Measurements from ENCODE around the gene NAIF1.
"Not testable (repeated sequence)": the region's sequence is repeated elsewhere in the genome, so short reads cannot be mapped to it uniquely, and the experiment has no call there.

The NAIF1 gene

DNA sequence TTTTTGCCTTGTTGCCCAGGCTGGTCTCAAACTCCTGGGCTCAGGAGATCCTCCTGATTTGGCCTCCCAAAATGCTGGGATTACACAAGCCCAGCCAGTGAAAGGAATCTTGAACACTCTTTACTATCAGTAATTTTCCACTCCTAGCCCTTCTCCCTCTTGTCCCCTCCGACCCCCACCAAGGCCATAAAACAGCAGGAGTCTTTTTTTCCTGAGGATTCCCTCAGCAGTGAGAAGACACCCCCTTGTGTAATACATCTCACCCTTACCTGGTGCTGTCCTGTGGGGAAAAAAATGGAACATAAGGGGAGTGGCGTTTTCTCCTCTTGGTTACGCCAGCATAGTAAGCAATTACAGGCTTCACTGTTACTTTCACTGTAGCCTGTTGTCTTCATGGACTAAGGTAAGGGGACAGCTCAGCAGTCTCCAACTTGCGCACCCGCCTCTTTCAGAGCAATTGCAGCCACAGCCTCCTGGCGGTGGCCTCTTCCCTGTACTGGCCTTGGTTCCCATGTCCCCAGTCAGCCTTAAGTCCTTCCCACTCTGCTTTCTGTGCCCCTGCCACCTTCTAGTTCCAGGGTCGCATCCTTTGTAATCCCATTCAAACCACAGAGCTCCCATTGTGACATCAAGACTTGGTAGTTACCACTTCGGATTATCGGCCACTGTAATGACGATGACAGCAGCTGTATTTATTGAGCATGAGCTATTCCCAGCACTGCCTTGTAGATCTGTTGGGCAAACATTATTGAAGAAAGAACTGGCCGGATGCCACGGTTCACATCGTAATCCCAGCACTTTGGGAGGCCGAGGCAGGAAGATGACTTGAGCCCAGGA is 10.0 kb downstream of the NAIF1 start:
- DNase-seq = no peak

DNA sequence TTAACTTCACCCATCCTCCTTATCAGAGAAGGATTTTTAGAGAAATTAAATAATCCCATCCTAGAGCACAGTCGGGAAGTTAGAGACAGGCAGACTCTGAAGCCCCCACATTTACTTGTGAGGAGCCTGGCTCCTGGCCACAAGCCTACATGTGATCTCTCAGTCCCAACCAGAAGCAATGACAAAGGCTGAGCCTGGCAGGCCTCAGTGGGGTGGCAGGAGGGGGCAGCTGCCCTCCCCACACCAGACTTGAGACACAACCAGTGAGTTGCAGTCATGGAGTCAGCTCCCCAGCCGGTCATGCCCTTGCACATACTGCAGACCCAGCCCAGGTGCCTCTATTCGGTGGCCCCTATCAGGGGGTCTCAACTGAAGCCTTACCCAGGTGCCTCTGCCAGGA is 11.0 kb downstream of the NAIF1 start:
- DNase-seq = no peak

DNA sequence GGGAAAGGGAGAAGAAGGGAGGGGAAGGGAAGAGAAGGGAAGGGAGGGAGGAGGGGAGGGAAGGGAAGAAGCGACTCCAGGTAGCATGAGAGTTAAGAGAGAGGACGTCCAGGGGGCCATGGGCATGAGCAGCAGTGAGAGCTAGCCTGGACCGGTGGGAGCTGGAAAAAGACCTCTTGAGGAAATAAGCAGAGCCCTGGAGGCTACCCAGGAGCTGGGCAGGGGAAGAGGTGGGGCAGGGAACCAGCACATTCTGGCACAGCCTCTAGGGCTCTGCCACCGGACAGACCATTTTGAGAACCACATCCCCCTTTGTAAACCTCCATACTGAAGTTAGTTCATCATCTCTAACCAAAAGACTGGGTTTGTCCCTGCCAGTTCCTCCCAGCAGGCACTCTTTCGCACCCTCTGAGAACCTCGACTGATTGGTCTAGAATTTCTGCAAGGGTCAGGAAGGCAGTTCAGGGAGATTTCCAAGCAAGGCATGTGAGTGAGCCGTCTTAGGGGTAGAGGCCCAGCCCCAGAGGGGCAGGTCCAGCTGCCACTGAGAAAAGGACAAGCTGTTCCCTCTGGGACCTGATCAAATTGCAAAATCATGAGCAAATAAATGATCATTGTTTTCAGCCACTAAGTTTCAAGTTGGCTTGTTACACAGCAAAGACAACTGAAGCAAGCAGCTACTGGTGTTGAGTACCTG is 11.6 kb downstream of the NAIF1 start:
- no peak for DNase-seq

DNA sequence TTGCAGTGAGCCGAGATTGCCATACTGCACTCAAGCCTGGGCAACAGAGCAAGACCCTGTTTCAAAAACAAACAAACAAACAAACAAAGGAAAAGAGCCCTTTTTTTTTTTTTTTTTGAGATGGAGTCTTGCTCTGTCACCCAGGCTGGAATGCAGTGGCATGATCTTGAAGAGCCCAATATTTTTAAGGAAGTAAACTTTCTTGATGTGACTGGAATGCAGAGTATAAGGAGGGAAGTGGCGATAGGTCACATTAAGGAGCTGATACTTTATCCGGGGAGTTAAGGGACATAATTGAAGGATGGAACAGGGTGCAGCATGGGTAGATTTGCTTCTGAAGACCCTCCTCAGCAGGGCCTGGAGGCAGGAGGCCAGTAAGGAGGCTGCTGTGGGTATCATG is 13.0 kb downstream of the NAIF1 start:
- no peak for DNase-seq

DNA sequence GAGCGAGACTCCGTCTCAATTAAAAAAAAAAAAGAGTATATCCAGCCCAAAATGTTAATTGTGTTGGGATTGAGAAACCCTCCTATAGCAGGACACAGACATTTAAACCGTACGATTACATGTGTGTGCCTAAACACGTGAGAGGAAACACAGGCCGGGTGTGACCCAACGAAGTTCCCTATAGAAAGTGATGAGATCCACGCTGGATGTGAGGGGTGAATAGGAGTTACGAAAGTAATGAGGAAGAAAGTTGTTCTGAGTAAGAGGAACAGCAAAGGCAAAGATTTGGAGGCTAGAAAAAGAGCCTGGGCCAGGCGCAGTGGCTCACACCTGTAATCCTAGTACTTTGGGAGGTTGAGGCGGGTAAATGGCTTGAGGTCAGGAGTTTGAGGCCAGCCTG is 13.6 kb downstream of the NAIF1 start:
- DNase-seq = no peak

DNA sequence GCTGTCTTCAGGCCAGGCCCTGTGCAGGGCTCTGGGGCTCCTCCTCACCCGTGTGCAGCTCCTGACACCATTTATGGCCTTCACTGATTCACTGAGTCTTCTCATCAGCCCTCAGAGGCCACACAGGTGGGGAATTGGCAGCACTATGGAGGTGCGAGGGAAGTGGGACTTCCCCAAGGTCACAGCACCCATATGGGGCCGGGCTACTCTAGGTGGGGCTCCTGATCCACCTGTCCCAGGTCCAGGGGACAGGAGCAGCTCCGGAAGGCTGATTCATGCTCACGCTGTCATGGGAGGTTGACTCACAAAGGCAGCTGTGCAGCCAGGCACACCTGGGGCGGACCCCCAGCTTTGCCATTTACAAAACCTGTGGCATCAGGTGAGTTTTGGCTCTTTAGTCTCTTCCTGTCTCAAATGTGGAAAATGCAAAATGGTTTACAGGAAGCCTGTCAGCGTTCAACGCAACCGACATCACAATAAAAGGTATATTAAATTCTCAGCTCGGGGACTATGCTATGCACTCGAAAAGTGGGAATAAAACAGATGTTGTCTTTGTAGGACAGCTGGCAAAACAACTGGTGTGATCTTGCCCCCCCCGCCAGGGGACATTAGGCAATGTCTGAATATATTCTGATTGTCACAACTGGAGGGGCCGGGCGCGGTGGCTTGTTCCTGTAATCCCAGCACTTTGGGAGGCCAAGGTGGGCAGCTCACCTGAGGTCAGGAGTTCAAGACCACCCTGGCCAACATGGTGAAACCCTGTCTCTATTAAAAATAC is 15.0 kb downstream of the NAIF1 start:
- DNase-seq = no peak

DNA sequence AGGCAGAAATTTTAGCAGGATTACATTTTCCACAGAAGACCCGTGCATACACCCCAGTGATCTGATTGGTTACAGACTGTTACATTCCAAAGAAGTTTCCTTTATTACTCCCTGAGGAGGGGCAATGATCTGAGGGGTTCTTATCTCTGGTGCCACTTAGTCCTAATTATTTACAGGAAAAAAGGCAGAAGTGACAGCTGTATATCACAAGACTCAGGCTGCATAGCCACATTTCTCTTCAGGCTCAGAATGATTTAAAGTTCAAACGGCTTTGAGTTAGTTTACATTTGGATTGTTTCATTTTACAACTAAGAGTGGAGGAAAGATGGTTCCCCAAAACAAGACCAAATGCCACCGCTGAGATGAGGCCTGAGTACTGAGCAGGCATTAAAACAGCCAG is 17.3 kb downstream of the NAIF1 start:
- no peak for DNase-seq

DNA sequence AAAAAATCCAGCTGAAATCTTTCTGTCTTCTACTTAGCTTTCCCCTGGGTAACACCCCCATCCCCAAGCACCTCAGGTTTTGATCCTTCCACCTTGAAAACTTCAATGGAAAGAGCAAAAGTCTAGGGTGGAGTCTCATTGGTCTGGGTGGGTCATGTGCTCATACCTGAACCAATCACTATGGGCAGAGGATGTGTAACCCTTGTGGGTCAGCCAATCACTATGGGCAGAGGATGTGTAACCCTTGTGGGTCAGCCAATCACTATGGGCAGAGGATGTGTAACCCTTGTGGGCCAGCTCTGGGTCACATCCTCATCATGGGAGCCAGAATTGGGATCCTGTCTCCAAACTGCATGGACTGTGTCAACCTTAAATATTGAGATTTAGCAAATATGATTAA is 18.5 kb downstream of the NAIF1 start:
- no peak for DNase-seq

DNA sequence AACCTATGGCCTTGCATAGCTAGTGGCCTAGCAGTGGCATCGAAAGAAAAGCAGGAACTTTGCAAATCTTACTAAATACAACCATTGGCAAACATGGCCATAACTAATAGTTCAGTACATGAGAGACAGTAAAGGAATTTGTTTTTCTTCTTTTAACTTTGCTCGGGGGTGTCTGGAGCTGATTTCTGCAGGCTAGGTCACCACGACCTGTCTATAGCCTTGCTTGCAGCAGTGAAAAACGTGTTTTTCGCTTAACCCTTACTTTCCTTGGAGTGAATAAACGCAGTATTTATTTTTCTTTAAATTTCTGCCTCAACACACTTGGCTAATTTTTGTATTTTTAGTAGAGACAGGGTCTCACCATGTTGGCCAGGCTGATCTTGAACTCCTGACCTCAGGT is 19.9 kb downstream of the NAIF1 start:
- DNase-seq = no peak

DNA sequence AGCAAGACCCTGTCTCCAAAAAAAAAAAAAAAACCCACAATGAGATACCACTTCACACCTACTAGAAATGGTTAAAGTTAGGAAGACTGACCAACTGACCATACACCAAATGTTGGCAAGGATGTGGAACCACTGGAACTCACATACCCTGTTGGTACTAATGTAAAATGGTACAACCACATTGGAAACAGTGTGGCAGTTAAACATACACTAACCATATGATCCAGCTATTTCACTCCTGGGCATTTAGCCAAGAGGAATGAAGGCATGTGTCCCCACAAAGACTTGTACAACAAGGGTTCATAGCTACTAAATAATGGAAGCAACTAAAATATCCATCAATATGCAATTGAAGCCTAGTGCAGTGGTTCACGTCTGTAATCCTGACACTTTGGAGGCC is 21.3 kb downstream of the NAIF1 start:
- DNase-seq = no peak

DNA sequence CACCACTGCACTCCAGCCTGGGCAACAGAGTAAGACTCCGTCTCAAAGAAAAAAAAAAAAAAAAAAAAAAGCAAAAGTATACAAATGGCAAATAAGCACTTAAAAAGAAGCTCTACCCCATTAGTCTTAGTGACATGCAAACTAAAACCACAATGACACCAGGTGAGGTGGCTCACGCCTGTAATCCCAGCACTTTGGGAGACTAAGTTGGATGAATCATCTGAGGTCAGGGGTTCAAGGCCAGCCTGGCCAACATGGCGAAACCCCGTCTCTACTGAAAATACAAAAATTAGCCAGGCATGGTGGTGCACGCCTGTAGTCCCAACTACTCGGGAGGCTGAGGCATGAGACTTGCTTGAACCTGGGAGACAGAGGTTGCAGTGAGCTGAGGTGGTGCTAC is 21.7 kb downstream of the NAIF1 start:
- not testable (repeated sequence) for DNase-seq

DNA sequence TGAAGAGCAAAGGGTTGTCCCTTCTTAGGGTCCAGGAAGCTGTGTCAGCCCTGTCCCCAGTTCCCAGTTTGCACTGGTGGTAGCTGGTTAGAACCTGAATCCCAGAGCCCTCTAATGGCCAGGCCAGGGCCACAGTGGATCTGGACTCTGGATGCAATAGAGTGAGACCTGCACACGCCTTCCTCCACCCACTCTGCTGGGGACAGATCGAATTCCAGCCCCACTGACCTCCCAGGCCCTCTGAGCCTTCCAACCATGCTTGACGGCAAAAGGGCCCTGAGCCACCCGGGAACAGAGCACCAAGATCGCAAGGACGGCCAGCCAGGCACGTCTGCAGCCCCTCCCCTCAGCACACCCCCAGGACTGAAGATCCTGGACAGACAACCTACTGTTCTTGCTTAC is 23.7 kb downstream of the NAIF1 start:
- no peak for DNase-seq

DNA sequence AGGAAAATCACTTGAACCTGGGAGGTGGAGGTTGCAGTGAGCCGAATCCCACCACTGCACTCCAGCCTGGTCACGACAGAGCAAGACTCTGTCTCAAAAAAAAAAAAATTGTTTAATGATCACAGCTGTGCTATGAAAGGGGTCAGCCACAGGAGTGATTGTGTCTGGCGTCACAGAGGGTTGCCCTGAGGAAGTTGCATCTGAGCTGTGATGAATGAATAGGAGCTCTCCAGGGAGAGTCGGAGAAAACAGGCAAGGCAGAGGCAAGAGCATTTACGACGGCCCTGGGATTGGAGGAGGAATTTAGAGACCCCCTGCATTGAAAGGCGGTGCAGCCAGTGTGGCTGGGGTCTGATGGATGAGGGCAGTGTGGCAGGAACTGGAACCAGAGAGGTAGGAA is 25.1 kb downstream of the NAIF1 start:
- DNase-seq = no peak

DNA sequence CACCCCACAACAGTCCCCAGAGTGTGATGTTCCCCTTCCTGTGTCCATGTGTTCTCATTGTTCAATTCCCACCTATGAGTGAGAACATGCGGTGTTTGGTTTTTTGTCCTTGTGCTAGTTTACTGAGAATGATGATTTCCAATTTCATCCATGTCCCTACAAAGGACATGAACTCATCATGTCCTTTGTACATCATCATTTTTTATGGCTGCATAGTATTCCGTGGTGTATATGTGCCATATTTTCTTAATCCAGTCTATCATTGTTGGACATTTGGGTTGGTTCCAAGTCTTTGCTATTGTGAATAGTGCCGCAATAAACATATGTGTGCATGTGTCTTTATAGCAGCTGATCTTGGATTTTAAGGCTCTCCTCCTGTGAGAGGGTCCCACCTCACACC is 26.3 kb downstream of the NAIF1 start:
- DNase-seq = not testable (repeated sequence)

DNA sequence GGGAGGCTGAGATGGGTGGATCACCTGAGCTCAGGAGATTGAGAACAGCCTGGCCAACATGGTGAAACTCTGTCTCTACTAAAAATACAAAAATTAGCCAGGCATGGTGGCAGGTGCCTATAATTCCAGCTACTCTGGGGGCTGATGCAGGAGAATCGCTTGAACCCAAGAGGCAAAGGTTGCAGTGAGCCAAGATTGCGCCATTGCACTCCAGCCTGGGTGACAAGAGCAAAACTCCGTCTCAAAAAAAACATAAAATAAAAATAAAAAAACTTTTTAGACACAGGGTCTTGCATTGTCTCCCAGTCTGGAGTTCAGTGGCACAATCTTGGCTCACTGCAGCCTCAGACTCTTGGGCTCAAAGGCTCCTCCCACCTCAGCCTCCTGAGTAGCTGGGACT is 30.6 kb downstream of the NAIF1 start:
- not testable (repeated sequence) for DNase-seq

DNA sequence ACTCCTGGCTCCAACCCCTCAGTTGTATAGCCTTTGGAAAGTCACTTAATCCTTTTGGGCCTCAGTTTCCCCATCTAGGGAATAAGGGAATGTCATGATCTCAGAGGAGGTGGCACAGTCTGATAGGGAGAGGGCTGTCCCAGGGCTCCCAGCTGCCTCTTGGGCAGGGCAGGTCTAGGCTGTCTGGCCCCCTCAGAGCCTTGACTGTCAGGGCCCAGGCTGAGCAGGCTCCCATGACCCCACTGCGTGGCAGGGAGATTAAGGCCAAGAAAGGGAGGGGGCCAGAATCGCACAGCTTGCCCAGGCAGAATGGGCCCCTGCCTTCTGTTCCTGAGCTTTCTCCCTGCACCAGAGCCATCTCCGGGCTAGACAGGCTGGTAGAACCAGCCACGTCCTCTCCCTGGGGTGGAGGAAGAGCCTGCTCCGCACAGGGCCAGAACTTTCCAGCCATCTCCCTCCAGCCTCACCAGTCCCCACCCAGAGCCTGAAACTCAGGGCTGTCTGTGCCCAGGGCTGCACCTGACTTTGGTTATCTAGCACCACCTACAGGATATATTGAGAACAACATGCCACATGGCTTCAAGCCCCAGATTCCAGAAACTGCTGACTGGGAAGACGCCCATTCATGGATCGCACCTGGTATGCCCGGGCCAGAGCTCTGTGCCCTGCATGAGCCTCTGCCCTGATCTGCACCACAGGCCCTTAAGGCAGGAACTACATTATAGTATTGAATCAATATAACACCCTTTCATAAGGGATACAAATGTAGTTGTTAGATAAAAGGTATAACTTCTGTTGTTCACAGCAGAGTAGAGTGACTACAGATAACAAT is 32.1 kb downstream of the NAIF1 start:
- DNase-seq = peak; percentile 87

DNA sequence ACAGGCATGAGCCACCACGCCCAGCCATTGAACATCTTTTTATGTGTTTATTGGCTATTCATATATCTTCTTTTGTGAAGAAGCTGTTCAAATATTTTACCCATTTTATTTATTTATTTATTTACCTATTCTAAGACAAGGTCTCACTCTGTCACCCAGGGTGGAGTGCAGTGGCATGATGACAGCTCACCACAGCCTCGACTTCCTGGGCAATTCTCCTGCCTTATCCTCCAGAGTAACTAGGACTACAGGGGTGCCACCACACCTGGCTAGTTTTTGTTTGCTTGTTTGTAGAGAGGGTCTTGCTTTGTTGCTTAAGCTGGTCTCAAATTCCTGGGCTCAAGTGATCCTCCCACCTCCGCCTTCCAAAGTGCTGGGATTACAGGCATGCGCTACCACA is 33.5 kb downstream of the NAIF1 start:
- DNase-seq = peak; percentile 21

DNA sequence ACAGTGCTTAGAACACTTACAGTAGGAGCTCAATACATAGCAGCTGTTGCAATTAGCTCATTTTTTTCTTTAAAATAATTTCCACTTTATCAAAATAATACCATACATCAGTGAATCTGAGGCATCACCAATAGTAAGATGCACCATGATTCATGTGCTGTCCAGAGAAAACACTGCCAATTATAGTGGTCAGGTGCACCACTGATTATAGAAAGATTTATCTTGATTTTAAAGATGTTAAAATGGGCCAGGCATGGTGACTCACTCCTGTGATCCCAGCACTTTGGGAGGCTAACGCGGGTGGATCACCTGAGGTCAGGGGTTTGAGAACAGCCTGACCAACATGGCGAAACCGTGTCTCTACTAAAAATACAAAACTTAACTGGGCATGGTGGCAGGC is 39.4 kb downstream of the NAIF1 start:
- DNase-seq = no peak

DNA sequence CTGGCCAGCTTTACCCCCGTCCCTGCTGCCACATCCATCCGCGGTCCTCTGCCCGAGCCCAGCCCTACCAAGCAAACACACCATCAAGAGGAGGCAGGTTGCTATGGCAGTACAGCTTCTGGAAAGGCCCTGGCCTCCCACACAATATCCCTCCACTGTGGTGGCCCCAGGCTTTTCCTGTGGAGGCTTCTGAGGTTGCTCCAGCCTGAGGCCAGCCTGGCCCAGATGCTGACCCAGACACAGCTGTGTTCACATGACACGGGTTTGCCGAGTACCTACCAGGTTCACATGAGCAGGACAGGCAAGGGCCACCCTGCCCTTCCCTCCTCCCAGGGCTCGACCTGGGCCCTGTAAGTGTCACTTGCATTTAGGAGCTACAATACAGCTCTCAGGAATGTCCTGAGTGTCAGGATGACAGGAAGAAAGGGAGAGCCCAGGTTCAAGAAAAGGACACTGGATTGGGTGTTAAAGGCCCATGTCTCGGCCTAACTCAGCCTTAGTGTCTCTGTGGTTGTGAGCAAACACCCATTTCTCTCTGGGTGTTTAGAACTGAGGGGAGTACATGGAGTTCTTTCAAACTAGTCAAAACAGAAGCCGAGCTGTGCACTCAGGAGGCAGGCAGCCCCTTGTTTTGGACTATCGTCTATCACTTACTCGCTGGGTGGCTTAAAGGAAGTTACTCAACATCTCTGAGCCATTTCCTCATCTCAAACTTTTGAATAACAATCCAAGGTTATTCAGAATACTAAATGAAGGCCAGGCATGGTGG is 40.2 kb downstream of the NAIF1 start:
- peak; percentile 89 for DNase-seq

DNA sequence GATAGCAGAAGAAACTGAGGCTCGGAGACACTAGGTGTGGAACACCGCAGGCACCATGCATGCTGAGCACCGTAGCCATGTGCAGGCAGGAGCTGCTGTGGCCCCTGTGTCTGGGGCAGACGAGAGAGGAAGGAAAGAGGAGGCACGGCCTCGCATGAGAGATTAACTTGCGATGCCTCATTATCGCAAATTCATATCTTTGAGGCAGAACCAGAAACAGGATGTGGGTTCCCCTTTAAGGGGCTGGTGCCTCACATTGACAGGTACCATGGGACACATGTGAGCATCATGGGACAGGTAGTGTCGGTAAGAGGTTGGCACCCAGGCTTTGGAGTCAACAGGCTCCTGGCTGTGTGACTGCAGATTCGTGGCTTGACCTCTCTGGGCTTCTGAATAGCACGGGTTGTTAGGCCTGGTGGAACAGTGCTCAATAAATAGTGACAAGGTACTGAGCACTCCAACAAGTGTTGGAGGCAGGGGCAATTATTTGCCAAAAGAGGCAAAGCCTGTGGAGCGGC is 40.8 kb downstream of the NAIF1 start:
- peak; percentile 89 for DNase-seq

DNA sequence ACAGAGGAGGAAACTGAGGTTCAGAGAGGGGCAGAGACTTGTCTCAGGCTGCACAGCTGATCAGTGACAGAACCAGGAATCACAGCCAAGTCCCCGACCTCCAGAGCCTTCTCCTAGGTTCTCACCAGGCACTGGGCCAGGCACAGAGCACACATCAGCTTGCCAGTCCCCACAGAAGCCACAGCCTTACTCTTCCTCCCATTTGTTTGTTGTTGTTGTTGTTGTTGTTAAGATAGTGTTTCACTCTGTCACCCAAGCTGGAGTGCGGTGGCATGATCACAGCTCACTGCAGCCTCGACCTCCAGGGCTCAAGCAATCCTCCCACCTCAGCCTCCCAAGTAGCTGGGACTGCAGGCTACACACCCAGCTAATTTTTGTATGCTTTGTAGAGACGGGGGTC is 41.4 kb downstream of the NAIF1 start:
- peak; percentile 35 for DNase-seq

Data from activated CD4-positive, alpha-beta T cell treated with anti-CD3 and anti-CD28 coated beads, Interleukin-10, Interleukin-2, amounts not matched to agents 100 ng/mL and 50 ng/mL, durations not matched to agents 16 hours and 8 hours (primary cell).